COLO668 (cell line): ENCODE data around the gene ST7.

Experiments
- DNase-seq: peaks from one replicate; lab custom pipeline; 2025; ENCODE audit not compliant: unreplicated experiment; lab: John Stamatoyannopoulos, UW

The ST7 gene

GRCh38 chr7:117051808-117052207 lies 98.5 kb downstream of the ST7 start:
- DNase-seq: no peak

- DNase-seq: no peak
Measured at GRCh38 chr7:117053432-117053831, 100.1 kb downstream of the ST7 start.

- no peak for DNase-seq
Measured at GRCh38 chr7:117061751-117062150, 108.5 kb downstream of the ST7 start.

GRCh38 chr7:117062300-117062699 lies 109.0 kb downstream of the ST7 start:
- no peak for DNase-seq

- no peak for DNase-seq
Measured at GRCh38 chr7:117064688-117065087, 111.4 kb downstream of the ST7 start.

- no peak for DNase-seq
Measured at GRCh38 chr7:117065571-117066150, 112.4 kb downstream of the ST7 start.

- DNase-seq: no peak
Measured at GRCh38 chr7:117066668-117067067, 113.4 kb downstream of the ST7 start.

GRCh38 chr7:117067340-117067739 lies 114.0 kb downstream of the ST7 start:
- DNase-seq: no peak

- DNase-seq: peak; percentile 25
Measured at GRCh38 chr7:117068511-117069145, 115.3 kb downstream of the ST7 start.

GRCh38 chr7:117069379-117069778 lies 116.1 kb downstream of the ST7 start:
- peak; percentile 18 for DNase-seq

GRCh38 chr7:117071551-117071950 lies 118.2 kb downstream of the ST7 start:
- no peak for DNase-seq

- DNase-seq: no peak
Measured at GRCh38 chr7:117072620-117073118, 119.4 kb downstream of the ST7 start.

- no peak for DNase-seq
Measured at GRCh38 chr7:117074378-117074777, 121.1 kb downstream of the ST7 start.

GRCh38 chr7:117075934-117076333 lies 122.6 kb downstream of the ST7 start:
- DNase-seq: no peak

- DNase-seq: no peak
Measured at GRCh38 chr7:117076426-117076943, 123.2 kb downstream of the ST7 start.

- DNase-seq: no peak
Measured at GRCh38 chr7:117077658-117078057, 124.4 kb downstream of the ST7 start.

GRCh38 chr7:117082647-117083046 lies 129.3 kb downstream of the ST7 start:
- no peak for DNase-seq

- no peak for DNase-seq
Measured at GRCh38 chr7:117083648-117084047, 130.3 kb downstream of the ST7 start.

GRCh38 chr7:117084286-117084685 lies 131.0 kb downstream of the ST7 start:
- DNase-seq: no peak

- no peak for DNase-seq
Measured at GRCh38 chr7:117085275-117085674, 132.0 kb downstream of the ST7 start.

- DNase-seq: no peak
Measured at GRCh38 chr7:117085769-117086463, 132.6 kb downstream of the ST7 start.

- DNase-seq: no peak
Measured at GRCh38 chr7:117086788-117087187, 133.5 kb downstream of the ST7 start.
